GM19238 (cell line): Measurements from ENCODE around the gene ASB2.

Experiments
- DNase-seq: peaks from one replicate; pipeline ENCODE4 v3.0.0; 2011; ENCODE audit warnings: low spot score; ENCODE audit not compliant: insufficient read length

Gene ASB2

GRCh38 chr14:93962701-93963601 lies 13.4 kb downstream of the ASB2 start:
- DNase-seq: peak; percentile 69

- DNase-seq: no peak
Measured at GRCh38 chr14:93961620-93962019, 14.8 kb downstream of the ASB2 start.

- no peak for DNase-seq
Measured at GRCh38 chr14:93960774-93961438, 15.5 kb downstream of the ASB2 start.

GRCh38 chr14:93960108-93960475 lies 16.3 kb downstream of the ASB2 start:
- no peak for DNase-seq

- DNase-seq: peak; percentile 86
Measured at GRCh38 chr14:93959239-93960107, 16.9 kb downstream of the ASB2 start.

- no peak for DNase-seq
Measured at GRCh38 chr14:93958567-93959238, 17.7 kb downstream of the ASB2 start.

- no peak for DNase-seq
Measured at GRCh38 chr14:93957751-93958566, 18.4 kb downstream of the ASB2 start.

- DNase-seq: no peak
Measured at GRCh38 chr14:93957333-93957710, 19.0 kb downstream of the ASB2 start.

GRCh38 chr14:93956514-93957332 lies 19.6 kb downstream of the ASB2 start:
- no peak for DNase-seq

GRCh38 chr14:93955850-93956481 lies 20.4 kb downstream of the ASB2 start:
- no peak for DNase-seq

- peak; percentile 73 for DNase-seq
Measured at GRCh38 chr14:93954900-93955849, 21.2 kb downstream of the ASB2 start.

- DNase-seq: no peak
Measured at GRCh38 chr14:93954516-93954830, 21.9 kb downstream of the ASB2 start.

- no peak for DNase-seq
Measured at GRCh38 chr14:93953739-93954515, 22.4 kb downstream of the ASB2 start.

- DNase-seq: no peak
Measured at GRCh38 chr14:93953263-93953662, 23.1 kb downstream of the ASB2 start.

- no peak for DNase-seq
Measured at GRCh38 chr14:93952829-93953228, 23.5 kb downstream of the ASB2 start.

GRCh38 chr14:93951635-93952540 lies 24.5 kb downstream of the ASB2 start:
- DNase-seq: no peak
